Measurements from ENCODE around the gene CCL15.

The CCL15 gene

GRCh38 chr17:36002631-36003030 lies 1.3 kb upstream of the CCL15 start (continued):
- TF ChIP-seq ZNF280D (tag by site-specific recombination; IDR thresholded peaks at IDR 0.05) (no peak), ZNF654 (tag by site-specific recombination; IDR thresholded peaks at IDR 0.05; ENCODE audit: low read depth) (no peak), ZNF600 (tag by site-specific recombination; IDR thresholded peaks at IDR 0.05) (no peak)

GRCh38 chr17:36001862-36002603 lies 680 bp upstream of the CCL15 start:
- H3K36me3 ChIP-seq (ENCODE audit: control insufficient read depth in 2 of 2, insufficient read depth in 1 of 2, low read length in 2 of 2): no peaks in the 10 kb centered on the region
- H3K4me3 ChIP-seq (ENCODE audit: low read depth, low read length): no peak overlapping the region
- CTCF ChIA-PET: interaction anchor here (0.6 to 3.9 kb wide), 5 partner anchors 26 to 149 kb away, joined by 3 to 26 read pairs (median 5); no protein-coding TSS in a partner anchor
- no peaks in the 10 kb centered on the region for H3K9me3 ChIP-seq (ENCODE audit: control insufficient read depth, insufficient read depth, low read depth, low read length)
- TF ChIP-seq KLF17 (tag by site-specific recombination; IDR thresholded peaks at IDR 0.05): no peak
- TF ChIP-seq SCRT2 (tag by site-specific recombination; IDR thresholded peaks at IDR 0.05): peak; percentile 50; the same call in 1 of the 2 replicates
- TF ChIP-seq ZNF600 (tag by site-specific recombination; IDR thresholded peaks at IDR 0.05): 0 out of 2 replicates have a peak, but pooled peaks have one; percentile 27
- POLR2A ChIA-PET: no interaction called here
- H3K4me1 ChIP-seq (ENCODE audit: control insufficient read depth, insufficient read depth, low read length): 0 out of 2 replicates have a peak, but pooled peaks cover 4% of the 10 kb centered on the region
- no peak overlapping the region for H3K27ac ChIP-seq (ENCODE audit: extremely low read depth, low read depth, low read length)

GRCh38 chr17:36000732-36001109 lies 632 bp downstream of the CCL15 start:
- TF ChIP-seq ZNF350 (tag by site-specific recombination; IDR thresholded peaks at IDR 0.05): no peak
- no peak for TF ChIP-seq ZNF707 (tag by site-specific recombination; IDR thresholded peaks at IDR 0.05)
- TF ChIP-seq ZNF544 (tag by site-specific recombination; IDR thresholded peaks at IDR 0.05): no peak
- TF ChIP-seq ZNF600 (tag by site-specific recombination; IDR thresholded peaks at IDR 0.05): no peak
- TF ChIP-seq HOXC10 (CRISPR knock-in tag; IDR thresholded peaks at IDR 0.05): no peak
- no peak for TF ChIP-seq ZNF10 (tag by site-specific recombination; IDR thresholded peaks at IDR 0.05)
- no peak for TF ChIP-seq ZNF175 (tag by site-specific recombination; IDR thresholded peaks at IDR 0.05)
- no peak for TF ChIP-seq ZFP37 (tag by site-specific recombination; IDR thresholded peaks at IDR 0.05)
- TF ChIP-seq ZSCAN5A (tag by site-specific recombination; IDR thresholded peaks at IDR 0.05): no peak
- TF ChIP-seq INSM2 (tag by site-specific recombination; IDR thresholded peaks at IDR 0.05): no peak
- no peak for TF ChIP-seq ZNF18 (tag by site-specific recombination; IDR thresholded peaks at IDR 0.05)
- no peak for TF ChIP-seq ZNF677 (tag by site-specific recombination; IDR thresholded peaks at IDR 0.05)
- TF ChIP-seq ZNF394 (tag by site-specific recombination; IDR thresholded peaks at IDR 0.05; ENCODE audit: borderline replicate concordance): no peak
- no peak for TF ChIP-seq ZNF670 (tag by site-specific recombination; IDR thresholded peaks at IDR 0.05; ENCODE audit: low read depth)
- TF ChIP-seq TRIM28 (IDR thresholded peaks at IDR 0.05; ENCODE audit: borderline replicate concordance, low read length): no peak
- TF ChIP-seq ZBTB1 (tag by site-specific recombination; IDR thresholded peaks at IDR 0.05): no peak
- no peak for TF ChIP-seq ZNF777 (tag by site-specific recombination; IDR thresholded peaks at IDR 0.05; ENCODE audit: borderline replicate concordance)
- TF ChIP-seq ZNF768 (tag by site-specific recombination; IDR thresholded peaks at IDR 0.05): no peak
- TF ChIP-seq HOXA7 (CRISPR knock-in tag; IDR thresholded peaks at IDR 0.05; ENCODE audit: borderline replicate concordance): no peak
- ChIA-PET POLR2A (no interaction called here), CTCF (interaction anchor here (0.9 to 1.4 kb wide), 3 partner anchors 25 to 150 kb away, joined by 4 to 6 read pairs (median 4); no protein-coding TSS in a partner anchor)
- Histone ChIP-seq H3K36me3 (ENCODE audit: control insufficient read depth in 2 of 2, insufficient read depth in 1 of 2, low read length in 2 of 2) (no peaks in the 10 kb centered on the region), H3K4me3 (ENCODE audit: low read depth, low read length) (no peak overlapping the region), H3K4me1 (ENCODE audit: control insufficient read depth, insufficient read depth, low read length) (0 out of 2 replicates have a peak, but pooled peaks cover 4% of the 10 kb centered on the region), H3K9me3 (ENCODE audit: control insufficient read depth, insufficient read depth, low read depth, low read length) (no peaks in the 10 kb centered on the region), H3K27ac (ENCODE audit: extremely low read depth, low read depth, low read length) (no peak overlapping the region)
